ENCODE results near the gene AUTS2. TPM values are rescaled to one million over a fixed set of nuclear protein-coding genes. Genes with fewer than 3 reads are reported as not detected.

The AUTS2 gene
- total and polyA plus RNA-seq, 2 of the 8 experiments (the other 6 are each of a cell fraction or from before 2014, with no cell fraction given) = 25.9 to 101 TPM

GRCh38 chr7:70319057-70319456 lies 720.8 kb downstream of the AUTS2 start:
- no peak overlapping the region for H2AK5ac ChIP-seq (ENCODE audit: low read depth, low read length)
- H2BK5ac ChIP-seq (ENCODE audit: low read depth, low read length) = no peak overlapping the region
- H3K27me3 ChIP-seq (replicated peaks in 1 of 4; ENCODE audit: control insufficient read depth in 3 of 4, extremely low read depth in 1 of 4, insufficient read depth in 3 of 4, low read length in 3 of 4) = no peaks in the 10 kb centered on the region
- no peak overlapping the region for H3K23ac ChIP-seq (ENCODE audit: insufficient read length)
- no peak overlapping the region for H3K18ac ChIP-seq (ENCODE audit: extremely low read depth, low read length)
- no peak overlapping the region for H3K4ac ChIP-seq (replicated peaks; ENCODE audit: insufficient read length, low read depth, low read length)
- H3K79me2 ChIP-seq (ENCODE audit: control insufficient read depth in 1 of 2, insufficient read depth in 2 of 2, low read length in 2 of 2) = no peaks in the 10 kb centered on the region
- no peaks in the 10 kb centered on the region for H4K20me1 ChIP-seq (replicated peaks in 1 of 2; ENCODE audit: control insufficient read depth in 1 of 2, insufficient read depth in 2 of 2, low read length in 2 of 2)
- no peak overlapping the region for H3K9ac ChIP-seq (replicated peaks in 1 of 4; ENCODE audit: extremely low read depth in 1 of 4, low read depth in 3 of 4, low read length in 3 of 4)
- no peak overlapping the region for H3K56ac ChIP-seq (replicated peaks; ENCODE audit: insufficient read length, low read depth, low read length)
- H2BK12ac ChIP-seq (ENCODE audit: low read depth, low read length) = no peak overlapping the region
- no peak overlapping the region for H3K27ac ChIP-seq (ENCODE audit: low read depth, low read length)
- no peak overlapping the region for H2BK120ac ChIP-seq (replicated peaks; ENCODE audit: low read depth, low read length)
- H3K4me1 ChIP-seq (replicated peaks in 1 of 4; ENCODE audit: control insufficient read depth in 3 of 4, insufficient read depth in 4 of 4, low read length in 3 of 4) = peaks cover 0 to under 1% (median 0%) of the 10 kb centered on the region in 4 experiments; a peak in 3 of 7 replicates
- ChIA-PET POLR2A (ENCODE audit: partially characterized antibody) (no interaction called here), CTCF (ENCODE audit: partially characterized antibody) (no interaction called here)
- no peaks in the 10 kb centered on the region for H3K9me3 ChIP-seq (ENCODE audit: insufficient read depth in 2 of 2, low read depth in 1 of 2, low read length in 1 of 2)
- H3K79me1 ChIP-seq (ENCODE audit: low read depth, low read length) = no peaks in the 10 kb centered on the region
- H2BK20ac ChIP-seq (ENCODE audit: low read length) = no peak overlapping the region
- H3K4me2 ChIP-seq (ENCODE audit: insufficient read depth in 1 of 2, low read depth in 2 of 2, low read length in 2 of 2) = no peak overlapping the region
- H2AFZ ChIP-seq (ENCODE audit: low read length) = no peak overlapping the region
- H4K8ac ChIP-seq (ENCODE audit: extremely low read depth, insufficient read depth, low read length) = no peak overlapping the region
- H3K23me2 ChIP-seq (ENCODE audit: low read depth, low read length) = no peaks in the 10 kb centered on the region
- FAIRE-seq (no peak), DNase-seq (ENCODE audit: low read depth in 1 of 2, low spot score in 2 of 2) (no peak)
- H3K14ac ChIP-seq (ENCODE audit: insufficient read length) = no peak overlapping the region
- H4K91ac ChIP-seq (replicated peaks; ENCODE audit: insufficient read length, low read length) = no peak overlapping the region
- H3K4me3 ChIP-seq (ENCODE audit: extremely low read depth in 1 of 4, insufficient read depth in 2 of 4, low read depth in 3 of 4, low read length in 4 of 4) = no peak overlapping the region
- no peaks in the 10 kb centered on the region for H3K36me3 ChIP-seq (ENCODE audit: control insufficient read depth in 2 of 4, insufficient read depth in 4 of 4, low read length in 3 of 4)
- no peak overlapping the region for H4K5ac ChIP-seq (ENCODE audit: insufficient read length, low read depth, low read length)
- WGBS, 2 experiments (ENCODE audit: extremely low coverage in 1 of 2, insufficient coverage in 1 of 2, insufficient read length in 1 of 2, insufficient replicate concordance in 2 of 2, low coverage in 1 of 2, low lambda C conversion rate in 2 of 2, missing lambda C conversion rate in 1 of 2) = 60% methylated on average over 2 of the region's 2 CpGs; no CpG with 5 or more reads in 1 of the 2 experiments
- no peak overlapping the region for H2BK15ac ChIP-seq (ENCODE audit: low read length)
- TF ChIP-seq EGR1 (IDR thresholded peaks at IDR 0.05; ENCODE audit: borderline replicate concordance, low read depth, low read length) (no peak), TBP (IDR thresholded peaks at IDR 0.05; ENCODE audit: low read depth, low read length) (no peak), NRF1 (IDR thresholded peaks at IDR 0.05; ENCODE audit: low read depth, low read length) (no peak), SAP30 (IDR thresholded peaks at IDR 0.05; ENCODE audit: insufficient read depth, insufficient replicate concordance, low read length) (no peak), JUND (IDR thresholded peaks at IDR 0.05; ENCODE audit: low read length) (no peak), KDM5A (IDR thresholded peaks at IDR 0.05; ENCODE audit: low read length) (no peak), TAF7 (optimal IDR thresholded peaks at IDR 0.05; ENCODE audit: borderline replicate concordance, low read depth, low read length) (no peak), RAD21 (IDR thresholded peaks at IDR 0.05 in 1 of 2, conservative IDR thresholded peaks at IDR 0.05 in 1 of 2; ENCODE audit: low read depth in 2 of 2, low read length in 2 of 2) (no peak), BRCA1 (IDR thresholded peaks at IDR 0.05; ENCODE audit: low read depth, low read length) (no peak), SP2 (IDR thresholded peaks at IDR 0.05; ENCODE audit: low read length) (no peak), TAF1 (IDR thresholded peaks at IDR 0.05; ENCODE audit: low read depth, low read length) (no peak), EP300 (IDR thresholded peaks at IDR 0.05; ENCODE audit: borderline replicate concordance in 1 of 2, low read depth in 2 of 2, low read length in 2 of 2) (no peak), SP4 (IDR thresholded peaks at IDR 0.05; ENCODE audit: low read length) (no peak), POLR2A (IDR thresholded peaks at IDR 0.05; ENCODE audit: control extremely low read depth in 1 of 2, low read depth in 2 of 2, low read length in 2 of 2) (no peak), SUZ12 (IDR thresholded peaks at IDR 0.05; ENCODE audit: low read length) (no peak)
